Smooth muscle cell (in vitro differentiated cells): ENCODE results near the gene ZDHHC11. TPM values are rescaled to one million over a fixed set of nuclear protein-coding genes. Genes with fewer than 3 reads are reported as not detected.

Experiments
- DNase-seq: peaks from one replicate; lab custom pipeline; 2025; ENCODE audit not compliant: unreplicated experiment; lab: John Stamatoyannopoulos, UW
- H2AFZ ChIP-seq: fragments of 200-600 bp; sonication (generic); 2 replicates; pipeline ENCODE4 v1.6.0; 2016; ENCODE audit warnings: antibody characterized with exemption, low read depth, mild to moderate bottlenecking
- H3F3A ChIP-seq: fragments of 200-600 bp; sonication (generic); 2 replicates; pipeline ENCODE4 v1.6.0; 2017; ENCODE audit warnings: antibody characterized with exemption, low read depth
- H3K27ac ChIP-seq: fragments of 200-600 bp; sonication (generic); 2 replicates; pipeline ENCODE4 v1.5.1; 2016; ENCODE audit warnings: low read depth, mild to moderate bottlenecking
- H3K27me3 ChIP-seq: fragments of 200-600 bp; sonication (generic); 2 replicates; pipeline ENCODE4 v1.6.1; 2016; ENCODE audit warnings: low read depth, mild to moderate bottlenecking
- H3K36me3 ChIP-seq: fragments of 200-600 bp; sonication (generic); 2 replicates; pipeline ENCODE4 v1.5.1; 2016; ENCODE audit warnings: low read depth
- H3K4me1 ChIP-seq: fragments of 200-600 bp; sonication (generic); 2 replicates; pipeline ENCODE4 v1.5.1; 2016; ENCODE audit warnings: low read depth
- H3K4me2 ChIP-seq: fragments of 200-600 bp; sonication (generic); 2 replicates; pipeline ENCODE4 v1.6.0; 2016; ENCODE audit warnings: mild to moderate bottlenecking
- H3K4me3 ChIP-seq: fragments of 200-600 bp; sonication (generic); 2 replicates; pipeline ENCODE4 v1.5.1; 2016; ENCODE audit warnings: mild to moderate bottlenecking
- H3K79me2 ChIP-seq: fragments of 200-600 bp; sonication (generic); 2 replicates; pipeline ENCODE4 v1.6.0; 2016; ENCODE audit warnings: low read depth, mild to moderate bottlenecking
- H3K9ac ChIP-seq: fragments of 200-600 bp; sonication (generic); 2 replicates; pipeline ENCODE4 v1.6.0; 2016; ENCODE audit warnings: low read depth
- H3K9me3 ChIP-seq: fragments of 200-600 bp; sonication (generic); replicated peaks from 2 replicates; pipeline ENCODE4 v1.5.1; 2016; ENCODE audit warnings: low read depth
- H4K20me1 ChIP-seq: fragments of 200-600 bp; sonication (generic); 2 replicates; pipeline ENCODE4 v1.6.0; 2016; ENCODE audit warnings: low read depth
- CTCF ChIP-seq: fragments of 200-600 bp; sonication (generic); IDR thresholded peaks from 2 replicates; pipeline ENCODE4 v1.5.1; 2017; ENCODE audit warnings: borderline replicate concordance, mild to moderate bottlenecking, antibody characterized with exemption; ENCODE audit not compliant: insufficient read depth, poor library complexity, severe bottlenecking
- WGBS: methylation state at CpG from one replicate; pipeline ENCODE4 v1.1.7; 2016; ENCODE audit warnings: low lambda C conversion rate; 5-methylcytosine and 5-hydroxymethylcytosine counted together
- polyA plus RNA-seq: library from polyadenylated mRNA; unstranded; fragments of >200 nt; fragmentation: Nextera tagmentation; extraction: Ambion mirVana; gene quantifications from 2 replicates; pipeline ENCODE4 v1.2.1, GENCODE V29; 2016
- total RNA-seq: library from RNA; depleted of rRNA; stranded (reverse); fragments of >200 nt; gene quantifications from 2 replicates; pipeline ENCODE4 v1.2.3, GENCODE V29; 2014

Gene ZDHHC11
- total and polyA plus RNA-seq, 2 experiments from 2014 or later, result 1.7 to 4.8 TPM

DNA sequence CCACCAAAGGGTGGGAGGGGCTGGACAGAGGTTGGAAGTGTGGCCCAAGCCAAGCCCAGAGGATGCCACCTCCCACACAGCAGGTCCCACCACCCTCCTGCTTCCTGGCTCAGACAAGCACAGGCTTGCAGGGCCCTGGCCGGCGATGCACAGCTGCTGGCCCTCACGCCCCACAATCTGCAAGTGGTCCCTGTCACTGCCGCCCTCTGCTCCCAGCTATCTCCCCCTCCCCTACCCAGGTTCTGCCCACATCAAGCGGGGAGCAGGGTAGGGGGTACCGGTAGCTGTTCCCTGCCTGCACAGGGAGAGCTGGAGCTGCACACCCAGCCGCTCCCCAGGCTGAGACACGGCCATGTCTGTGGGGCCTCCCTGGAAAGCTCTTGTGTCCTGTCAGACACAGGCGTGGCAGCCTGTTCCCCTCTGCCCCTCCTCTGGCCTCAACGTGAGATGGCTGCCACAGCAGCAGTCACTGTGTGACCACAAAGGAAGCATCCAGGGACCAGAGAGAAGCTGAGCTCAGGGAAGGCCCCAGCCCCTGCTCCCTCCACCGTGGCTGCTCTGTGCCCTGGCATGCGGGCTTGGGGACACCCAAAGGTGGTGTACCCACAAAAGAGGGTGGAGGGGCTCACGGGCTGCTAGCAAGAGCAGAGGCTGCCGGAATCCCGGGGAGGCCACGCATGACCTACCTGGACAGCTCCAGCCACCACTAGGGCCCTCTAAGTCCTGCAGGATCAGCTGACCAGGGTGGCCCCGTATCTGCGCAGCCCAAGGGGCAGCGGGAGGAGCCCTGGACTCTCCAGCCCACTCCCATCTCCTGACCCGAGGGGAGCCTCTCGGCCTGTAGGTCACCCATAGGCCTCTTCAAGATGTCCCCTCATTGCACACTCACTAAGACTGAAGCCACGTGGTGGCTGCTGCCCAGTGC lies 10.9 kb upstream of the ZDHHC11 start:
- Histone ChIP-seq H3K27me3 (no peaks in the 10 kb centered on the region), H3K4me1 (no peaks in the 10 kb centered on the region), H3F3A (no peaks in the 10 kb centered on the region), H3K27ac (no peak overlapping the region), H3K4me2 (no peak overlapping the region), H3K9ac (no peak overlapping the region), H4K20me1 (no peaks in the 10 kb centered on the region), H3K9me3 (no peaks in the 10 kb centered on the region), H2AFZ (no peak overlapping the region), H3K36me3 (no peaks in the 10 kb centered on the region), H3K4me3 (no peak overlapping the region), H3K79me2 (peaks cover 4% of the 10 kb centered on the region)
- DNase-seq, result no peak
- 91% methylated on average over 22 of the region's 22 CpGs for WGBS
- TF ChIP-seq CTCF, result no peak

- no peak for TF ChIP-seq CTCF
- Histone ChIP-seq H3F3A (no peaks in the 10 kb centered on the region), H3K79me2 (no peaks in the 10 kb centered on the region), H2AFZ (no peak overlapping the region), H3K9ac (no peak overlapping the region), H3K36me3 (no peaks in the 10 kb centered on the region), H3K27me3 (no peaks in the 10 kb centered on the region), H3K4me2 (no peak overlapping the region), H3K4me3 (no peak overlapping the region), H3K4me1 (no peaks in the 10 kb centered on the region), H3K9me3 (no peaks in the 10 kb centered on the region), H3K27ac (no peak overlapping the region), H4K20me1 (no peaks in the 10 kb centered on the region)
- WGBS, result 95% methylated on average over 13 of the region's 15 CpGs
- no peak for DNase-seq
These were observed 9.8 kb upstream of the ZDHHC11 start for GRCh38 chr5:860506-861150.

DNA sequence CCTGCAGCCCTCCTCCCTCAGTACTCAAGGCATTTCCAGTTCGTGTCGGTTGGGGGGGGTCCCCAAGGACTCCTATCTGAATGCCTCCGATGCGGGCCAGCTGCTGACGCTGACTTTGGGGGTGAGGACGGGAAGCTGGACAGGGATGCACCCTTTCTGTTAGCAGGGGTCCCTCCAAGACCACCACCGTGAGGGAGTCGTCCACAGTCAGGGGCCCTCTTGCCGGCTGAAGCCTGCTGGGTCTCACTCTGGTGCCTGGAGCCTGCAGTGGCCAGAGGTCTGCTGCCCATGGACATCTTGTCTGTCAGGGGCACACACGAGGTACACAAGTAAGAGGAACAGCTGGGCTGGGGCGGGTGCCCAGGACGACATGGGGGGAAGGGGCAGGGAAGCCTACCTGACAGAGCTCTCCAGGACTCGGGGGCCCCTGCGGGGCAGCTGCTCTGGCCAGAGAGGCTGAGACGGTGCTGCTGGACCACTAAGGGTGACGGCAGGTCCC lies 9.1 kb upstream of the ZDHHC11 start:
- H3K27me3 ChIP-seq, result no peaks in the 10 kb centered on the region
- H4K20me1 ChIP-seq, result no peaks in the 10 kb centered on the region
- no peak overlapping the region for H3K27ac ChIP-seq
- H3K9me3 ChIP-seq, result no peaks in the 10 kb centered on the region
- no peaks in the 10 kb centered on the region for H3K79me2 ChIP-seq
- TF ChIP-seq CTCF, result no peak
- H2AFZ ChIP-seq, result no peak overlapping the region
- H3K4me1 ChIP-seq, result no peaks in the 10 kb centered on the region
- DNase-seq, result no peak
- H3K9ac ChIP-seq, result no peak overlapping the region
- H3K4me2 ChIP-seq, result no peak overlapping the region
- 96% methylated on average over 16 of the region's 16 CpGs for WGBS
- no peak overlapping the region for H3K4me3 ChIP-seq
- no peaks in the 10 kb centered on the region for H3F3A ChIP-seq
- H3K36me3 ChIP-seq, result no peaks in the 10 kb centered on the region
